Caki2 (cell line): ENCODE measurements around the gene ZNF581. TPM values are rescaled to one million over a fixed set of nuclear protein-coding genes. Genes with fewer than 3 reads are reported as not detected.

Source experiments
- DNase-seq: peaks from one replicate; pipeline ENCODE4 v3.0.0-alpha.2; 2015; ENCODE audit warnings: low read depth
- in situ Hi-C: cut with HindIII; loops from 2 replicates; pipeline ENCODE4 v1.10.0; 2016; ENCODE audit warnings: low sequenced_read_pairs, low pct_unique_long_range_greater_than_20kb, mixed read lengths
- total RNA-seq: library from RNA; depleted of rRNA; stranded (reverse); fragments of >200 nt; shearing (Covaris generic); gene quantifications from 2 replicates; pipeline ENCODE4 v1.2.3, GENCODE V29; 2014; ENCODE audit warnings: low replicate concordance

ZNF581 gene
- total RNA-seq, 1 experiment from 2014 or later: 23.3 TPM

DNA sequence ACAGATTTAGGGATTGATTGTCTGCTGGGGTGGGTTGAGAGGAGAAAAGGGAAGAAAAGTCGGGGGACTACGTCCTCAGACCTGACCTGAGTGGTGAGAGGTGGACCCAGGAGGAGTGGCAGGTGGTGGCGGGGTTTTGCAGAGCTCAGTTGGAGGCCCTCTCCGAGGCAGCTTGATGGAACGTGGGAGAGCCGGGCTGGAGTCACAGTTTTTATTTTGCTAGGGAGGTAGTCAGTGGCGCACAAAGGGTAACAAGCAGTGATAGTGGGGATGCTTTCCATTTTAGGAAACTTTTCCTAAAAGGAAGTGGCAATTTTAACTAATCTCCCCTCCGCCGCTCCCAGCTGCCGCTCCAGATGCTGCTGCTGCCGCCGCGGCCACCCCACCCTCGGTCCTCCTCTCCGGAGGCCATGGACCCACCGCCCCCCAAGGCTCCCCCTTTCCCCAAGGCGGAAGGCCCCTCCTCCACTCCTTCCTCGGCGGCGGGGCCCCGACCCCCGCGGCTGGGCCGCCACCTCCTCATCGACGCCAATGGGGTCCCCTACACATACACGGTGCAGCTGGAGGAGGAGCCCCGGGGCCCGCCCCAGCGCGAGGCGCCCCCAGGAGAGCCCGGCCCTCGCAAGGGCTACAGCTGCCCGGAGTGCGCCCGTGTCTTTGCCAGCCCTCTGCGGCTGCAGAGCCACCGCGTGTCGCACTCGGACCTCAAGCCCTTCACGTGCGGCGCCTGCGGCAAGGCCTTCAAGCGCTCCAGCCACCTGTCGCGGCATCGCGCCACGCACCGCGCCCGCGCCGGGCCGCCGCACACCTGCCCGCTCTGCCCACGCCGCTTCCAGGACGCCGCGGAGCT is 1.1 kb upstream of the ZNF581 start:
- DNase-seq: peak; percentile 39
- in situ Hi-C loops: no loop called here

DNA sequence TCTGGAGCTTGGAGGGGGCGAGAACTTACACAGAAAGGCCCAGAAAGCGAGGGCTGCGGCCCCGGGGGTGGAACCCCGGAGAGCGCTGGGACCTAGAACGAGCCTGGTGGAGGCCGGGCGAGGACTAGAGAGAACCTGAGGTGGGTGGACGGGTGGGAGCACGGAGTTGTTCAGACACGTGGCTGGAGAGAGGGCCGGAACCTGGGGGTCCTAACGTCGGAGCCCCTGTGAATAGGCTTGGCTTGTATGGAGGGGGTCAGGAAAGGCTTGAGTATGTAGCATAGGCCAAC is 383 bp downstream of the ZNF581 start:
- in situ Hi-C loops: no loop called here
- no peak for DNase-seq

DNA sequence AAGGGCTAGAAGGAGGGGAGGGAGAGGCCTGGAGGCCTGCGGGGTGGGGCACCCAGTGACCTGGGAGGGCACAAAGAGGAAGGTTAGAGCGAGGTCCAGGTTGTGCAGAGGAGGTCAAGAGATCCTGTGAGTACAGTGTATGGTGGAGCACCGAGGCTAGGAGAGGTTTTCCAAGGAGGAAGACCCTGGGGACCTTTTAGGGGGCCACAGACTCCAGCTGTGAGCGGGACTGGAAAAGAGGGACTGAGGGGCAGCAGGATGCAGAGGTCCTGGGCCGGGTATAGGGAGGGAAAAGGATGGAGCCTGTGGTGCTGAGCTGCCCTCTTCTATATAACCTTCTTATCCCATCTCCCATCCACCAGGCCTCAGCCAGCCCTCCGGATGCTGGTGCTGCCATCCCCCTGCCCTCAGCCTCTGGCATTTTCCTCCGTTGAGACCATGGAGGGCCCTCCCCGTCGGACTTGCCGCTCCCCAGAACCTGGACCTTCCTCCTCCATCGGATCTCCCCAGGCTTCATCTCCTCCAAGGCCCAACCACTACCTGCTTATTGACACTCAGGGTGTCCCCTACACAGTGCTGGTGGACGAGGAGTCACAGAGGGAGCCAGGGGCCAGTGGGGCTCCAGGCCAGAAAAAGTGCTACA is 863 bp downstream of the ZNF581 start:
- in situ Hi-C loops: no loop called here
- DNase-seq: no peak

DNA sequence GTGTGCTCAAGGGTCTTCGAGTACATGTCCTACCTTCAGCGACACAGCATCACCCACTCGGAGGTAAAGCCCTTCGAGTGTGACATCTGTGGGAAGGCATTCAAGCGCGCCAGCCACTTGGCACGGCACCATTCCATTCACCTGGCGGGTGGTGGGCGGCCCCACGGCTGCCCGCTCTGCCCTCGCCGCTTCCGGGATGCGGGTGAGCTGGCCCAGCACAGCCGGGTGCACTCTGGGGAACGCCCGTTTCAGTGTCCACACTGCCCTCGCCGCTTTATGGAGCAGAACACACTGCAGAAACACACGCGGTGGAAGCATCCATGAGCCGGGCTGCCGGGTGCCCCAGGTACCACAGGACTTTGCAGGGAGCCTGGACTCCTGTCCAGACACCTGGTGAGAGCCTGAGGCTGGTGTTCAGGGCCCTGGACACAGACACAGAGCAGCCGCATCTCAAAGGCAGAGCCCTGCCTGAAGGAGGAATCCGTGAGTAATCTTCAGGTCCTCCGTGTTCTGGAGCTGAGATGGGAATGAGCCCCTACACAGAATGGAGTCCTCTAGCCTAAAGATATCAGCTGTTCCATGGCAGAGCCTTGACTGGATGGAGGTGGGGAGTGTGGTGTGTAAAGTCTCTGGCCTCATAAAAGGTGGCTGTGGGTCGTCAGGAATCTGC is 1.5 kb downstream of the ZNF581 start:
- peak; percentile 45 for DNase-seq
- in situ Hi-C loops: no loop called here

DNA sequence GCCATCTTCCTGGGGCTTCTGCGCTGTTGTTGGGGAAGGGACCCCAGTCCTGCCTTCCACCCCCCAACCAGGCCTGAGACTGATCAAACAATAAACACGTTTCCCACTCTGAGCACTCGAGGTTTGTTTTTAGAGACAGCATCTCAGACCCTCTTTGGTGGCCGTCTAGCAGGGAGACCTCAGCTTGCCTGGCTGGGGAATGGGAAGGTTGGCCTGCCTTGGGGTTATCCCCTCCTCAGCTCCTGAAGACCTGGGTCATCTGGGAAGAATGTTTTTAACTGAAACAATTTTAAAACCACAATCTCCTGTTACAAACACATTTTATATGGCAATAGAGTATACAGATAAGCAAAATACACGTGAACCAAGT is 2.0 kb downstream of the ZNF581 start:
- no peak for DNase-seq
- in situ Hi-C loops: no loop called here

DNA sequence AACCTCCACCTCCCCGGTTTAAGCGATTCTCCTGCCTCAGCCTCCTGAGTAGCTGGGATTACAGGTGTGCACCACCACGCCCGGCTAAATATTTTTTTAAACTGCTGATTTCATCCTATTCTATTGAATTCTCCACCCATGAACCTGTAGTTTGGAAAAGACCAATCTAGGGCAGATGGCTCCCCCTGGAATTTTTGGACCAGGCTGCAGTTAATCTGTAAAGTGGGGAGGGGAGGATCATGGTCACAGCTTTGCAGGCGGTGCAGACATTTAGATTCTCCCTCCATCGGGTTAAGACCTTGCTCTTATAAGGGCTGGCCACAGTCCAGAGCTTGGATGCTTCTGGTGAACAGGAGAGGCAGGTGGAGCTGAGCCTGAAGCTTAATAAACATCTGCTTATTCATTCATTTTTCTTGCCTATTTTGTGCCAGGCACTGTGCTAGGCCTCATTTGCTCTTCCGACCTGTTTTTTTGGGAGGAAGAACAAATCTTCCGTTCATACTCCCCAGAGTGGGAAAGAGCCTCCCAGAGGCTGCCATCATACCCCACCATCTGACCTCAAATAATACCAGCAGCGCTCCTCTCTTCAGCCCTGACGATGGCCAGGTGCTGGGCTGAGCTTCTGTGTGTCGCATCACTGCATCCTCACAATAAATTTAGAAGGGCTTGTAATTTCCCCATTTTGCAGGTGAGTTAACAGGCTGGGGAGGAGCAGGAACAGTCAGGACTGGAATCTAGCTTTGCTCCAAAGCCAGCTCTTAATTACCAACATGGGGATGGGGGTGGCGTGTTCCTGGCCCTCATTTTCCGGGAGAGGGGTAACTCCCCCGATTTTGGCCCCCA is 3.7 kb downstream of the ZNF581 start:
- no peak for DNase-seq
- in situ Hi-C loops: no loop called here

DNA sequence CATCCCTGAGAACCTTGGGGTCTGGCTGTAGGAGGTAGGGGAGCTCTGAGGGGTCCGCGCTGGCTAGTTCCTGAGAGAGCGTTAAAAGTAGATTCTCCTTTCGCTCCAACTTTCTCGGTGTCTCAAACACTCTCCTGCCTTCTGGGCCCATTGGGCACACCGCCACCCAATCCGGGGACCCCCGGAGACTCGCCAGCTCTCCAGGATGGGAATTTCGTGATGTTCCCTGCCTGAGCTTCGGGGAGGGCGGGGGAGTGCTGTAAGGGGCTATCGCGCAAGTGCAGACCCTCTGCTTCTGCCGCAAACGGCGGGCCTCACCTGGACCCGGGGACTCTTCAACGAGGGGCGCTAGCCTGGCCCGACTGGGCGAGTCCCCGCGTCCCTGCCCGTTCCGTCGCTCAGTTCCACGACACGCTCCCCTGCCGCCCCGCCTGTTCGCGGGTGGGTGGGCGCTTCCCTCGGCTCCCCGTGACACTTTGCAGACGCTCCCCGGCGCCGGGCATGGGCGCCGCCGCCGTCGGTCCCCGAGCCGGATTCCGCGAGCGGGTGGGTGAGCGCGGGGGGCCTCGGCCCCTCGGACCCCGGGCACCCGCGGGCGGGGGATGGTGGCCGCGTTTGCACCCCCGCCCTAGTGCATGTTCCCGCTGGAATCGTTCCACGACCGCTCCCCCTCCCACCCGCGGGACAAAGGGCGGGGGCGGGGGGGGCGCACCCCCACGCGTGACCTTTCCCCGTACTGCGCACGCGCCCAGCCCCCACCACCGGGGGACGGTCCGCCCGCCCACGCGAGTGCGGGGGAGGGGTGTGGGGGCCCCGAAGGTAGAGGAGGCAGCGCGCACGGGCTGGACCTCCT is 4.5 kb downstream of the ZNF581 start, which contains the start of gene CCDC106:
TSS of gene CCDC106 (plus strand) at position 481 of the 853 bp plus-strand sequence. CDS start 835 bp downstream, outside the sequence.
- peak; percentile 48 for DNase-seq
- in situ Hi-C loops: no loop called here

DNA sequence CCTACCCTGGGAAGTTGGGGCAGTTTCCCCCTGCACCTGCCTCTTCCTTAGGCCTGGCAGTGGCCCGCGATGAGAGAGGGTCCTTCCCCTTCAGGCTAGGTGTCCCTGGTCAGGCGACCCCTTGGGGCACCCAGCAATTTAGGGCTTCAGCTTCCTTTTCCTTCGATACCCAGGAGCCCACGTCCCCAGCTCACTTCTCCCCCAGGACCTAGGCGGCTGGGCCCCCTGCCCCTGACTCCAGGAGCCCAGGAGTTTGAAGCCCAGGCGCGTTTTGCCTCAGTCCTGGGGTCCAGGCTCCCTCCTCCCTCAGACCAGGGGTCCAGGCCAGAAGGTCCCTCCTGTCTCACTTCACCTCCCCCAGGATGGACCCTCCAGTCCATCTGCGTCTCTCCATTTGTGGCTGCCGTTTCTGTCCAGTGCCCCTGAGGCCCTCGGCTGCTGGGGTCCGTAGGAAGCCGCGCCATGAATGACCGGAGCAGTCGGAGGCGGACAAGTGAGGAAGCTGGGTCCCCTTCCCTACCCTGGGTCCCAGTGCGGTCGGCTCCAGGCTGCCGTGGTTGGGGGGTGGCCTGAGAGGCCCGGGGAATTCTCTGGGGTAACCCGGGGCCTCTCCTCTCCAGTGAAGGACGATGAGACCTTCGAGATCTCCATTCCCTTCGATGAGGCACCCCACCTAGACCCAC is 5.3 kb downstream of the ZNF581 start:
- no peak for DNase-seq
- in situ Hi-C loops: no loop called here

DNA sequence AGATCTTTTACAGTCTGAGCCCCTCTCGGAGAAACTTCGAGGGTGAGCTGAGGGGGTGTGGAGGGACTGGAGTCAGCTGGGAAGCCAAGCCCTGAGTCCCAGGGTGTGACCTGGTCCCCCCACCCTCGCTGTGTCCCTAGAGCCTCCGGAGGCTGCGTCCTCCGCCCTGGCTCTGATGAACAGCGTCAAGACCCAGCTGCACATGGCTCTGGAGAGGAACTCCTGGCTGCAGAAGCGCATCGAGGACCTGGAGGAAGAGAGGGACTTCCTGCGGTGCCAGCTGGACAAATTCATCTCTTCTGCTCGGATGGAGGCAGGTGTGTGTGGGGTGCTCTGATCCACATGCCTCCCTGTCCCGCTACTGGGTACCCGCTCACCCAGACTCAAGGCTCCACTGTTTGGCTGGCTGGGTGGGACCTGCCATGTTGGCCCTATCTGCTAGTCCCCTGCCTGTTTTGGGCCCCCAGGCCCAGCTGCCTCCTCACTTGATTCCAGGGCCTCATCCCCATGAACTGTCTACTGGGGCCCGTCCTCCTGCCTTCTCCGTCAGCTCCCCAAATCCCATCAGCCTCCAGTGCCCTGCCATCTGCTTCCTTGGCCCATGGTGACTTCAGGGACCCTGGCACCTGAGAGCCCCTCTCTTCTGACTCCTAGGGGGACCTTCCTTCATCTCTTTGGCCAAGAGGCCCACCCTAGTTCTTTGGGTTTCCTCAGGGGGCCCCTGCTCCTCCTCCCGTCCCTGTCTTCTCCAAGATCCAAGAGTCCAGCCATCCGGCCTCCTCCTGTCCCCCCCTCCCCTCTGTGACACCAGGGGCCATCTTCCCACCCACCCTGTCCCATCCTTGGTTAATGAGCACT is 6.0 kb downstream of the ZNF581 start:
- DNase-seq: no peak
- in situ Hi-C loops: no loop called here

DNA sequence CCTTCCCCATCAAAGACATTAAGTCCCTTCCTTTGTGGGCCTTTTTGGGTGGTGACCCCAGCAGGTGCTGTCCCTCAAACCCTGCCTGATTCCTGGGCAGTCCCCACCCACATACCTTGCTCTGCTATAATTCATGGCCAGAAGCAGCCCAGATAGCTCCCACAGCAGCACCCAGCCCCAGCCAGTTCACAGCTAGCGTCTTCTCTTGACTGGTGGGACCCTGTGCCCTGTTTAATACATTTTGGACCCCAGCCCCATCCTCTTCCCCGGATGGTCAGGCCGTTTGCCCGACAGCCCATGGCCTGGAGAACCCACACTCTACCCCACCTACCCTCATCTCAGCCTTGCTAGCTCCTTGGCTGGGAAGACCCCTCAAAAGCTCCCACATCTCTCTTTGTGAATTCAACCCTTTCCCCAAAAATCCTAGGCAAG is 6.7 kb downstream of the ZNF581 start:
- in situ Hi-C loops: no loop called here
- DNase-seq: no peak

DNA sequence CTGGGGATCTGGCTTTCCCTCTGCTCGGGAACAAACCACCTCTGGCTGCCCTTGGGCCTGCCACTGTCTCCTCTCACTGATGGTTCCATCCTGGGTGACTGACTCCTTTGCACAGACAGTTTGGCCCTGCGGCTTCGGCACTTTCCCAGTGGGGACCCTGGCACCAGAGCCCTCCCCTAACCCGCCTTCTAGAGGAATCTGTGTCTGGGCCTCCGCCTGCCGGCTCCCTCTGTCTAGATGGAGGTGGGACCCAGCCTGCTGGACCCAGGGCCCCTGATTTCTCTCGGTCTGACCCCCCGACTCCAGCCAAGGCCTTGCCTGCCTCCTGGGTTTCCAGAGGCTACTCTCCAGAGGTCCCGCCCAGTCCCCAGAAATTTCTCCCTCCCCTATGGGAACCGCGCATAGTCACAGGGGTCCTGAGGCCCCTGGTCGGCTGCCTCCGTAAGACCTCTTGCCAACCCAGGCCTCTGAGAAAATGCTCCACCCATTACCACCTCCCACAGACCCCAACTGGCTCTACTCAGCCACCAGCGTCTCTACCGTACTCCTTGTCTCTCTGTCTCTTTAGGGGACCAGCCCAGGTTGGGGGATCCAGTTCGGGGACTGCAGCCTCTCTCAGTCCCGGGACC is 7.3 kb downstream of the ZNF581 start:
- in situ Hi-C loops: no loop called here
- no peak for DNase-seq

DNA sequence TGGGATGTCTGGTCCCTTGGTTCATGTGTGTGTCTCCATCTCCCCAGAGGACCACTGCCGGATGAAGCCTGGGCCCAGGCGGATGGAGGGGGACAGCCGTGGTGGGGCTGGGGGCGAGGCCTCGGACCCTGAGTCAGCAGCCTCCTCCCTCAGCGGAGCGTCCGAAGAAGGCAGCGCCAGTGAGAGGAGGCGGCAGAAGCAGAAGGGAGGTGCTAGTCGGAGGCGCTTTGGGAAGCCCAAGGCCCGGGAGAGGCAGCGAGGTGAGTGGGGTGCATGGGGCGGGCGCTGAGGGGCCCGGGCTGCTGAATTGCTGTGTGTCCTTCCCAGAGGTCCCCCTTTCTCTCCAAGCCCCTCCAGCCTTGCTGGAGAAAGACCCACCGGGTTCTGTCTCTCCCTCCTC is 7.8 kb downstream of the ZNF581 start:
- in situ Hi-C loops: no loop called here
- DNase-seq: no peak

DNA sequence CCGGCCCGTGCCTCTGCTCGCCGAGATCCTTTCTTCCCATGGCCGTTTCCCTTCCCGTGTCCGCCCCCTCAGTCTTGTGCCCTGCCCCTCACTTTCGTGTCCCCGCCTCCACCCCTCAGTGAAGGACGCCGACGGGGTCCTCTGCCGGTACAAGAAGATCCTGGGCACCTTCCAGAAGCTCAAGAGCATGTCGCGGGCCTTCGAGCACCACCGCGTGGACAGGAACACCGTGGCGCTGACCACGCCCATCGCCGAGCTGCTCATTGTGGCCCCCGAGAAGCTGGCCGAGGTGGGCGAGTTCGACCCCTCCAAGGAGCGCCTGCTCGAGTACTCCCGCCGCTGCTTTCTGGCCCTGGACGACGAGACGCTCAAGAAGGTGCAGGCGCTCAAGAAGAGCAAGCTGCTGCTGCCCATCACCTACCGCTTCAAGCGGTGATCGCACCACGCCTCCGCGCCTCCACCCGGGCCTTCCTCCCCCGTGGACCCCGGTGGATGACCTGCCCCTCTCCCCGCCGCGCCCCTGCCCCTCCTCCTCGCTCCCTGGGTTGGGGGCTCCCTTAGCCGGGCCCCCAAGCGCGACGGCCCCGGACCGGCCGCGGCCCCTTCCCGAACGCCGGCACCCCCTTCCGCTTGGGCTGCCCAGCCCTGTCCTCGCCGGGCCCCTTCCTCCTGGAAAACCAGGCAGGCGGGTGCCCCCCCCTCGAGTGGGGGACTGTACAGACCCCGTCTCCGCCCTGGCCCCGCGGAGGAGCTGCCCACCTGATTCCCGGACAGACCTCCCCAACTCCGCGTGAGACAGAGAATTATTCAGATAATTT is 9.1 kb downstream of the ZNF581 start:
- in situ Hi-C loops: no loop called here

DNA sequence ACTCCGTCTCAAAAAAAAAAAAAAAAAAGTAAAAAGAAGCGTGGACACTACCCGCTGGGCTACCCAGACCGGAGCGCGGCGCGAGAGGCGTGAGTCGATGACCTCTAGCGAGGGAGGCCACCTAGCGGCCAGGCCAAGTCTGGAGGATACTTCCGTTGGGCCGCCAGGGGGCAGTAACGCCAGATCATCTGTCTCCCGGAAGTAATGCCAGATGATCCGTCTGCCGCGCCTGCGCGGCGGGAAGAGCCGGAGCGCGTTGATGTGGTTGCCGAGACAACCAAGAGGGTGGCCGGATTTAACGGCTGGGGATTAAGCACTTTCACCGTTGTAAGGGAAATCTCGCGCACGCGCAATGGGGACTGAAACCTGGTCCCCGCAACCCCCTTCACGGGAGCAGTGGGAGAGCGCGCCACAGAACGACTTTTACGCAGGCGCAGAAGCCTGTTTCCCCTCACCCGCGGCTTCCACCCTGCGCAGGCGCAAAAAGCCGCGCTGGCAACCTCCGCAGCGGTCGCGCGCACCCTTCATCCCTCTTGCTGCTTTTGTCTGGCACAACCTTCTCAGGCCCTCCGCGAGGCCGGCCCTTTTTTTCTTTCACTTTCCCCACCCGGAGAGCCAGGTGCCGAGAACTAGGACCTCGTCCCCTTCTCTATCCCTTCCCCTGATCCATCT is 10.3 kb downstream of the ZNF581 start:
- in situ Hi-C loops: no loop called here
- DNase-seq: peak; percentile 99

More for the DNA sequence above, 9.1 kb downstream of the ZNF581 start:
- DNase-seq: no peak
